HL-60 (cell line): Measurements from ENCODE around the gene SYTL3.
"Not testable (repeated sequence)": the region's sequence is repeated elsewhere in the genome, so short reads cannot be mapped to it uniquely, and the experiment has no call there.

Experiments
- DNase-seq, 2 experiments: peaks; one replicate each; pipeline ENCODE4 v3.0.0-alpha.2; 2010 to 2020; ENCODE audit warnings: low read depth in 1 of 2, low spot score in 1 of 2
- H3K27ac ChIP-seq: fragments of 250-450 bp; sonication (Bioruptor Pico); replicated peaks from 2 replicates; pipeline ENCODE4 v1.5.1; 2020; ENCODE audit warnings: mild to moderate bottlenecking, moderate library complexity
- H3K27me3 ChIP-seq: fragments of 250-450 bp; sonication (Bioruptor Pico); 2 replicates; pipeline ENCODE4 v1.5.1; 2021; ENCODE audit warnings: mild to moderate bottlenecking, moderate library complexity; ENCODE audit not compliant: insufficient read depth, poor library complexity, severe bottlenecking
- H3K4me3 ChIP-seq: replicated peaks from 2 replicates; pipeline ENCODE4 v1.5.1; 2011; ENCODE audit warnings: mild to moderate bottlenecking, control low read depth, low read length; ENCODE audit not compliant: insufficient read depth
- CTCF ChIP-seq: IDR thresholded peaks from one replicate; pipeline ENCODE4 v1.5.1; 2011; ENCODE audit warnings: low read length, control low read depth, inconsistent platforms; ENCODE audit not compliant: insufficient read depth
- GABPA ChIP-seq: IDR thresholded peaks from 2 replicates; pipeline ENCODE4 v1.6.1; 2012; ENCODE audit warnings: low read depth
- POLR2AphosphoS5 ChIP-seq: IDR thresholded peaks from 2 replicates; pipeline ENCODE4 v1.6.1; 2012; ENCODE audit warnings: low read depth
- REST ChIP-seq: IDR thresholded peaks from 2 replicates; pipeline ENCODE4 v1.6.1; 2012; ENCODE audit warnings: low read depth; ENCODE audit not compliant: insufficient replicate concordance
- SPI1 ChIP-seq: IDR thresholded peaks from 2 replicates; pipeline ENCODE4 v1.6.1; 2012; ENCODE audit warnings: low read depth, mild to moderate bottlenecking, borderline replicate concordance

Gene SYTL3

DNA sequence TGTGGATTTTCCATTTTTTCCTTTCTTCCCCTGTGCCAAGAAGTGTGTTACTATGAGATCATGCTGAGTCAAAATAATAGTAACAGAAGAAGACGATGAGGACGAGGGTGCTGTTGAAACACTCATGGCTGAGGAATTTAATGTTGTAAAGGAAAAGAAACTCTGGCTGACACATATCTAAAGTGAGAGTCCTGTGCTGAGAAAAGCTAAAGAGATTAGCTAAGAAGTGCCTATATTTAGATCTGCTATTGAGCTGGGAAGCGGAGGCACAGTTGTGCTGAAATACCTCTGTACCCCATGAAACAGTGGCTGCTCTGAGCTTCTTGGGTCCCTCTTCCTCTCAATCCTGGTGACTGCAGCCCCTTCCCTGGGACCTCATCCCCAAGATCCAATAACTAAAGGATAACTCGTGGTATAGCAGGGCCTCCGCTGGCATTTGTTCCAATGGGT lies 1.1 kb upstream of the SYTL3 start:
- TF ChIP-seq GABPA = no peak
- no peak for TF ChIP-seq POLR2AphosphoS5
- TF ChIP-seq CTCF = no peak
- TF ChIP-seq SPI1 = no peak
- TF ChIP-seq REST = no peak
- Histone ChIP-seq H3K4me3 (no peak overlapping the region), H3K27me3 (no peaks in the 10 kb centered on the region), H3K27ac (no peak overlapping the region)
- DNase-seq = no peak

GRCh38 chr6:158651981-158652737 lies 2.3 kb downstream of the SYTL3 start:
- H3K27me3 ChIP-seq, H3K4me3 ChIP-seq, DNase-seq, H3K27ac ChIP-seq: not testable (repeated sequence)

DNA sequence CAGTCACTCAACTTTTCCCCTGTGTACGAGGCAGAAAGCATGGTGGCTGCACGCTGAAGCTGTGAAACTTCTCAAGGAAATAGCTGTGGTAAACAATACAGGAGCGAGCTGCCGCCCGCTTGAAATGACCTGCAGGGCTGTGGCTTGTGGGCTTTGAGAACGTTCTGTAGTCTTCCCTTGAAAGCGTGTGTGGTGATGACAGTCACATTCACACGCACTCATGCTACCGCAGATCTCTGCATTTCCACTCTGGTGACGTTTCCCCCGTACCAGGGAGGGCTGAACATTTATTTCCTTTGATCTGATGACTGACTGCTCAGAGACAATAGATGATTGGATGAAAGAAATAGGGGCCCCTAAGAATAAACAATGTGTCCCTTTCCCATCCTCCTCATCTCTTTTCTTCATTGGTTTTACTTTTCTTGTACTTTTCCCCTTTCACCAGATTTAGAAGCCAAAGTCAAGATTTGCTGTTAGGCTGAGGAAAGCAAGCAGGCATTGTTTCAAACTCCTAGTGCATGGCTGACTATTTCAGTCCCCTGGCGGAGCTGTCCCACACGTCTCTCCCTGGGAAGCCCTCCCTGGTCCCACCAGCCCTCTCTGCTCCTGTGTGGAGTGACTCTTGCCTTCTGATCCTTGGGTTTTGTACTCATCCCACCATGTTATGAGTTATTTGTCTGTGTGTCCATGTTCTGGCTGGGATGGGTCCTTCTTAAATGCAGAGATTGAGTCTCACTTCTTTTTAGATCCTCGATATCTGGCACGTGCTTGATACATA lies 3.9 kb downstream of the SYTL3 start:
- peak in 1 of 2 experiments; percentile 66 for DNase-seq
- no peak overlapping the region for H3K4me3 ChIP-seq
- H3K27ac ChIP-seq = no peak overlapping the region
- H3K27me3 ChIP-seq = peaks cover 5% of the 10 kb centered on the region
- TF ChIP-seq SPI1 (no peak), POLR2AphosphoS5 (0 out of 2 replicates have a peak, but pooled peaks have one; percentile 42)

GRCh38 chr6:158654498-158654897 lies 4.6 kb downstream of the SYTL3 start:
- Histone ChIP-seq H3K27ac (0 out of 2 replicates have a peak overlapping the region, but pooled peaks have one; percentile 0), H3K27me3 (peaks cover 8% of the 10 kb centered on the region), H3K4me3 (no peak overlapping the region)
- TF ChIP-seq REST (no peak), SPI1 (peak; percentile 16; the same call in 1 of the 2 replicates)
- peak; percentile 50 to 66 for DNase-seq

DNA sequence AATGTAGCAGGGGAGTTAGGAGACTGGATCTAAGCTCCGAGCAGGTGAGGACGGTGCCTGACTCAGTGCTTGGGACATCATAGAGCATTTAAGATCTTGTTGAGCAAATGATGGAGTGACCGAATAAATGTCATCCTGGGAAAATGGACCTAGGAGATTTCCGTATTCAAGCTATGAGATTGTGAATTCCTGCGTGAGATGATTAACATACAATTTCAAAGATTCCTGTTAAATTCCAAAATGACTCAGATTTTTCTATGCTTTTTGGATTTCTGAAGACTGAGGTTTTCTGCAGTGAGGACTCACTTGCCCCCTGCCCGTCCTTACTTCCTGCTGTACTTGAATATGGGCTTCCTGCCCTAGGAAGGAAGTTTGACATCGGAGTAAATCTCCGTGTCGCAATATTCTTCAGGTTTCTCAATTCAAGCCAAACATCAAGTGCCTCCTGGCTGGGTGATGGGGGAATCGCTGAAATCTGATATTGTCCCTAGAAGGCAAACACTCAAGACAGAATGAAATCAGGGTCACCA lies 5.2 kb downstream of the SYTL3 start:
- Histone ChIP-seq H3K27me3 (peaks cover 8% of the 10 kb centered on the region), H3K27ac (0 out of 2 replicates have a peak overlapping the region, but pooled peaks have one; percentile 0), H3K4me3 (no peak overlapping the region)
- DNase-seq = peak; percentile 64 to 81
- TF ChIP-seq GABPA (no peak), REST (no peak), CTCF (no peak), SPI1 (peak; percentile 35; the same call in 1 of the 2 replicates), POLR2AphosphoS5 (no peak)
